HepG2 (cell line): Measurements from ENCODE around the gene CCT7. TPM values are rescaled to one million over a fixed set of nuclear protein-coding genes. Genes with fewer than 3 reads are reported as not detected.
A peak's percentile ranks its signal among the peaks of the same experiment; 100 is the strongest.

Source experiments
- NFKB2 ChIP-seq: sonication (generic); formaldehyde crosslinking; IDR thresholded peaks from 2 replicates; pipeline ENCODE4 v1.4.0; 2020; ENCODE audit warnings: missing genetic modification reagents, borderline replicate concordance
- RARA ChIP-seq: IDR thresholded peaks from 2 replicates; pipeline ENCODE4 v1.6.1; 2016; ENCODE audit warnings: missing genetic modification reagents, missing compliant biosample characterization
- SNAPC4 ChIP-seq: sonication (generic); formaldehyde crosslinking; IDR thresholded peaks from 2 replicates; pipeline ENCODE4 v1.4.0; 2020; ENCODE audit warnings: mild to moderate bottlenecking, missing genetic modification reagents
- ZNF280D ChIP-seq: sonication (generic); formaldehyde crosslinking; IDR thresholded peaks from 2 replicates; pipeline ENCODE4 v1.5.1; 2020; ENCODE audit warnings: mild to moderate bottlenecking, missing genetic modification reagents
- ZNF34 ChIP-seq: sonication (generic); formaldehyde crosslinking; IDR thresholded peaks from 2 replicates; pipeline ENCODE4 v1.4.0; 2020; ENCODE audit warnings: mild to moderate bottlenecking, missing genetic modification reagents, borderline replicate concordance
- ZNF546 ChIP-seq: sonication (generic); formaldehyde crosslinking; conservative IDR thresholded peaks from 2 replicates; pipeline ENCODE4 v1.8.1; 2023; ENCODE audit warnings: mild to moderate bottlenecking, missing genetic modification reagents
- ZNF891 ChIP-seq: sonication (generic); formaldehyde crosslinking; IDR thresholded peaks from 2 replicates; pipeline ENCODE4 v1.5.0; 2020; ENCODE audit warnings: mild to moderate bottlenecking, missing genetic modification reagents
- ZSCAN30 ChIP-seq: sonication (generic); formaldehyde crosslinking; IDR thresholded peaks from 2 replicates; pipeline ENCODE4 v1.5.0; 2020; ENCODE audit warnings: mild to moderate bottlenecking, missing genetic modification reagents
- polyA plus RNA-seq, 8 experiments: library from polyadenylated mRNA; depleted of rRNA in 3 of 8; stranded (reverse) in 7 of 8; unstranded in 1 of 8; fragments of >200 nt; fragmentation: Illumina TruSeq in 4 of 8; extraction: Trizol in 4 of 8; gene quantifications; 2 replicates each; pipeline versions ENCODE4 v1.2.1 to v1.2.3, GENCODE V29; 2011 to 2016; ENCODE audit warnings: low read depth in 4 of 8, missing spikeins in 1 of 8, mixed read lengths in 1 of 8; ENCODE audit not compliant: insufficient read depth in 1 of 8
- total RNA-seq, 5 experiments: library from RNA; depleted of rRNA; stranded (reverse); fragments of >200 nt; fragmentation: Illumina TruSeq; extraction: Trizol; gene quantifications; 2 replicates each; pipeline ENCODE4 v1.2.3, GENCODE V29; 2016; ENCODE audit warnings: low read depth in 1 of 5
- TF ChIP-seq, protein P1 (sequence below): sonication (generic); formaldehyde crosslinking; IDR thresholded peaks from 2 replicates; pipeline ENCODE4 v1.8.0; 2022; ENCODE audit warnings: missing genetic modification reagents, low read depth, mild to moderate bottlenecking, borderline replicate concordance
- TF ChIP-seq, protein P2 (sequence below): sonication (generic); formaldehyde crosslinking; IDR thresholded peaks from 2 replicates; pipeline ENCODE4 v1.8.1; 2023; ENCODE audit warnings: mild to moderate bottlenecking, moderate library complexity, missing genetic modification reagents
- TF ChIP-seq, protein P3 (sequence below): sonication (generic); formaldehyde crosslinking; conservative IDR thresholded peaks from 2 replicates; pipeline ENCODE4 v1.8.1; 2023; ENCODE audit warnings: missing genetic modification reagents
- TF ChIP-seq, protein P4 (sequence below): sonication (generic); formaldehyde crosslinking; IDR thresholded peaks from 2 replicates; pipeline ENCODE4 v1.4.0; 2020; ENCODE audit warnings: missing genetic modification reagents

The CCT7 gene
- total and polyA plus RNA-seq, 2 of the 13 experiments (the other 11 are each of a cell fraction or from before 2014, with no cell fraction given): 347 to 517 TPM

- TF ChIP-seq SNAPC4: peak; percentile 68
- 0 out of 2 replicates have a peak, but pooled peaks have one; percentile 21 for TF ChIP-seq ZNF280D (CRISPR knock-in tag)
- TF ChIP-seq, protein P1, sequence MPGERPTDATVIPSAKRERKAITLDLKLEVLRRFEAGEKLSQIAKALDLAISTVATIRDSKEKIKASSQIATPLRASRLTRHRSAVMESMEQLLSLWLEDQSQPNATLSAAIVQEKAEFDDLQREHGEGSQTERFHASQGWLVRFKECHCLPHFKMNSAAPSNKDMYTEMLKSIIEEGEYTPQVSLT: no peak
- TF ChIP-seq, protein P2, sequence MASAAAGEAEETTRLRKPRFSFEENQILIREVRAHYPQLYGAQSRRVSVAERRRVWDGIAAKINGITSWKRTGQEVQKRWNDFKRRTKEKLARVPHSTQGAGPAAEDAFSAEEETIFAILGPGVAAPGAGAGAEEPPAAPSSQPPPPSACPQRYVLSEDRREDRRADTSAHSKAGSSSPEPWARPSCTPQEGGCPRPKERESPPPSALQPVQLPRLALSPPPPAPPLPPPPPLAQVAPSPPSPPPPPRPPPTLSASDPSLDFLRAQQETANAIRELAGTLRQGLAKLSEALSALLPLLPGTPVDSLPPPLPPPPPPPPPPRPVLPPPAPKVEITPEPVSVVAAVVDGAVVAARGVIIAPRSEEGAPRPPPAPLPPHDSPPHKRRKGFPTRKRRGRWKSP (CRISPR knock-in tag): peak; percentile 55; the same call in 1 of the 2 replicates
- peak; percentile 53; the same call in 1 of the 2 replicates for TF ChIP-seq RARA (CRISPR knock-in tag)
- TF ChIP-seq, protein P3, sequence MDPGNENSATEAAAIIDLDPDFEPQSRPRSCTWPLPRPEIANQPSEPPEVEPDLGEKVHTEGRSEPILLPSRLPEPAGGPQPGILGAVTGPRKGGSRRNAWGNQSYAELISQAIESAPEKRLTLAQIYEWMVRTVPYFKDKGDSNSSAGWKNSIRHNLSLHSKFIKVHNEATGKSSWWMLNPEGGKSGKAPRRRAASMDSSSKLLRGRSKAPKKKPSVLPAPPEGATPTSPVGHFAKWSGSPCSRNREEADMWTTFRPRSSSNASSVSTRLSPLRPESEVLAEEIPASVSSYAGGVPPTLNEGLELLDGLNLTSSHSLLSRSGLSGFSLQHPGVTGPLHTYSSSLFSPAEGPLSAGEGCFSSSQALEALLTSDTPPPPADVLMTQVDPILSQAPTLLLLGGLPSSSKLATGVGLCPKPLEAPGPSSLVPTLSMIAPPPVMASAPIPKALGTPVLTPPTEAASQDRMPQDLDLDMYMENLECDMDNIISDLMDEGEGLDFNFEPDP (CRISPR knock-in tag): no peak
- peak; percentile 25; the same call in 1 of the 2 replicates for TF ChIP-seq NFKB2 (CRISPR knock-in tag)
- TF ChIP-seq ZNF891 (CRISPR knock-in tag): 0 out of 2 replicates have a peak, but pooled peaks have one; percentile 29
- TF ChIP-seq ZSCAN30: 0 out of 2 replicates have a peak, but pooled peaks have one; percentile 23
- 0 out of 2 replicates have a peak, but pooled peaks have one; percentile 33 for TF ChIP-seq ZNF546 (CRISPR knock-in tag)
- TF ChIP-seq, protein P4, sequence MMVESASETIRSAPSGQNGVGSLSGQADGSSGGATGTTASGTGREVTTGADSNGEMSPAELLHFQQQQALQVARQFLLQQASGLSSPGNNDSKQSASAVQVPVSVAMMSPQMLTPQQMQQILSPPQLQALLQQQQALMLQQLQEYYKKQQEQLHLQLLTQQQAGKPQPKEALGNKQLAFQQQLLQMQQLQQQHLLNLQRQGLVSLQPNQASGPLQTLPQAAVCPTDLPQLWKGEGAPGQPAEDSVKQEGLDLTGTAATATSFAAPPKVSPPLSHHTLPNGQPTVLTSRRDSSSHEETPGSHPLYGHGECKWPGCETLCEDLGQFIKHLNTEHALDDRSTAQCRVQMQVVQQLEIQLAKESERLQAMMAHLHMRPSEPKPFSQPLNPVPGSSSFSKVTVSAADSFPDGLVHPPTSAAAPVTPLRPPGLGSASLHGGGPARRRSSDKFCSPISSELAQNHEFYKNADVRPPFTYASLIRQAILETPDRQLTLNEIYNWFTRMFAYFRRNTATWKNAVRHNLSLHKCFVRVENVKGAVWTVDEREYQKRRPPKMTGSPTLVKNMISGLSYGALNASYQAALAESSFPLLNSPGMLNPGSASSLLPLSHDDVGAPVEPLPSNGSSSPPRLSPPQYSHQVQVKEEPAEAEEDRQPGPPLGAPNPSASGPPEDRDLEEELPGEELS: peak; percentile 11; the same call in 1 of the 2 replicates
- no peak; the same call in 1 of the 2 replicates for TF ChIP-seq ZNF34 (CRISPR knock-in tag)
Observed at GRCh38 chr2:73284296-73285158, 50.4 kb downstream of the CCT7 start, which contains the start of gene FBXO41 (continued).
